SKM-1 treated with dmso at 0.1 percent for 144 hours (cell line): Measurements from ENCODE around the gene DDX21.
"Not testable (repeated sequence)": the region's sequence is repeated elsewhere in the genome, so short reads cannot be mapped to it uniquely, and the experiment has no call there.

ENCODE experiments used
- DNase-seq: peaks from one replicate; lab custom pipeline; 2025; ENCODE audit not compliant: unreplicated experiment; lab: John Stamatoyannopoulos, UW

DDX21 gene

GRCh38 chr10:68955832-68956532 is at the start of gene DDX21:
TSS of gene DDX21 (plus strand) at chr10:68956170. CDS start at chr10:68956226, 56 bp downstream.
- DNase-seq: peak; percentile 94

- no peak for DNase-seq
Measured at GRCh38 chr10:68924593-68924992, 31.4 kb upstream of the DDX21 start.

- no peak for DNase-seq
Measured at GRCh38 chr10:68925489-68925888, 30.5 kb upstream of the DDX21 start.

GRCh38 chr10:68929157-68929556 is 26.8 kb upstream of the DDX21 start:
- DNase-seq: not testable (repeated sequence)

GRCh38 chr10:68929888-68930287 is 26.1 kb upstream of the DDX21 start:
- not testable (repeated sequence) for DNase-seq

GRCh38 chr10:68932860-68933259 is 23.1 kb upstream of the DDX21 start:
- DNase-seq: not testable (repeated sequence)

- DNase-seq: no peak
Measured at GRCh38 chr10:68934994-68935393, 21.0 kb upstream of the DDX21 start.

GRCh38 chr10:68938117-68938516 is 17.9 kb upstream of the DDX21 start:
- DNase-seq: no peak

GRCh38 chr10:68938884-68939283 is 17.1 kb upstream of the DDX21 start:
- DNase-seq: no peak

GRCh38 chr10:68940917-68941316 is 15.1 kb upstream of the DDX21 start:
- not testable (repeated sequence) for DNase-seq

GRCh38 chr10:68950598-68950997 is 5.4 kb upstream of the DDX21 start:
- no peak for DNase-seq

GRCh38 chr10:68954904-68955303 is 1.1 kb upstream of the DDX21 start:
- no peak for DNase-seq

- DNase-seq: peak; percentile 77
Measured at GRCh38 chr10:68955355-68955831, 577 bp upstream of the DDX21 start.

GRCh38 chr10:68957284-68957615 is 1.3 kb downstream of the DDX21 start:
- no peak for DNase-seq

- no peak for DNase-seq
Measured at GRCh38 chr10:68957654-68958053, 1.7 kb downstream of the DDX21 start.

GRCh38 chr10:68959695-68960527 is 3.9 kb downstream of the DDX21 start:
- no peak for DNase-seq

- no peak for DNase-seq
Measured at GRCh38 chr10:68963151-68963550, 7.2 kb downstream of the DDX21 start.

- no peak for DNase-seq
Measured at GRCh38 chr10:68973975-68974374, 18.0 kb downstream of the DDX21 start.

GRCh38 chr10:68975936-68976473 is 20.0 kb downstream of the DDX21 start:
- DNase-seq: not testable (repeated sequence)

GRCh38 chr10:68979738-68980137 is 23.8 kb downstream of the DDX21 start:
- not testable (repeated sequence) for DNase-seq

GRCh38 chr10:68981074-68981473 is 25.1 kb downstream of the DDX21 start:
- no peak for DNase-seq

- DNase-seq: no peak
Measured at GRCh38 chr10:68982389-68982788, 26.4 kb downstream of the DDX21 start.
